Mesenchymal stem cell (in vitro differentiated cells and primary cell): ENCODE results near the gene GET4.

ENCODE experiments used
- DNase-seq: peaks from one replicate; pipeline ENCODE4 v3.0.0-alpha.2; 2013
- H2AFZ ChIP-seq: one replicate; pipeline ENCODE4 v1.6.1; 2013; ENCODE audit warnings: low read depth, mild to moderate bottlenecking, control low read depth, inconsistent platforms, low read length, moderate library complexity
- H2AK5ac ChIP-seq: 2 replicates; pipeline ENCODE4 v1.6.1; 2013; ENCODE audit warnings: low read length, moderate library complexity, mild to moderate bottlenecking, inconsistent platforms; ENCODE audit not compliant: severe bottlenecking
- H2BK120ac ChIP-seq: one replicate; pipeline ENCODE4 v1.6.1; 2013; ENCODE audit warnings: low read depth, mild to moderate bottlenecking, inconsistent platforms, low read length, moderate library complexity
- H2BK12ac ChIP-seq, 2 experiments: one replicate each; pipeline ENCODE4 v1.6.1; 2013; ENCODE audit warnings: inconsistent platforms in 2 of 2, low read length in 2 of 2, mild to moderate bottlenecking in 2 of 2, moderate library complexity in 2 of 2, control low read depth in 1 of 2
- H2BK15ac ChIP-seq: one replicate; pipeline ENCODE4 v1.6.1; 2013; ENCODE audit warnings: mild to moderate bottlenecking, low read depth, inconsistent platforms; ENCODE audit not compliant: poor library complexity, severe bottlenecking
- H2BK5ac ChIP-seq: 2 replicates; pipeline ENCODE4 v1.6.1; 2013; ENCODE audit warnings: low read depth, mild to moderate bottlenecking, low read length, control low read depth, inconsistent platforms; ENCODE audit not compliant: poor library complexity, severe bottlenecking
- H3K14ac ChIP-seq, 2 experiments: one replicate each; pipeline ENCODE4 v1.6.1; 2013; ENCODE audit warnings: inconsistent platforms in 2 of 2, low read length in 2 of 2, control low read depth in 1 of 2, mild to moderate bottlenecking in 1 of 2, moderate library complexity in 1 of 2
- H3K18ac ChIP-seq, 2 experiments: one replicate each; pipeline ENCODE4 v1.6.1; 2013; ENCODE audit warnings: inconsistent platforms in 2 of 2, low read length in 2 of 2, control low read depth in 1 of 2, low read depth in 1 of 2, mild to moderate bottlenecking in 1 of 2
- H3K23ac ChIP-seq, 2 experiments: one replicate each; pipeline ENCODE4 v1.6.1; 2013; ENCODE audit warnings: inconsistent platforms in 2 of 2, low read length in 2 of 2, mild to moderate bottlenecking in 2 of 2, moderate library complexity in 2 of 2, control low read depth in 1 of 2
- H3K27ac ChIP-seq: 2 replicates; pipeline ENCODE4 v1.5.1; 2013; ENCODE audit warnings: mild to moderate bottlenecking, moderate library complexity, low read length, control low read depth, inconsistent platforms; ENCODE audit not compliant: poor library complexity, severe bottlenecking
- H3K27me3 ChIP-seq, 2 experiments: 2 replicates each; pipeline versions ENCODE4 v1.6.1 to v1.7.0; 2013; ENCODE audit warnings: low read length in 2 of 2, mild to moderate bottlenecking in 2 of 2, moderate library complexity in 2 of 2, control low read depth in 1 of 2, inconsistent platforms in 1 of 2; ENCODE audit not compliant: control insufficient read depth in 1 of 2, insufficient read depth in 1 of 2
- H3K36me3 ChIP-seq, 2 experiments: 2 replicates each; pipeline versions ENCODE4 v1.6.1 to v1.7.0; 2013; ENCODE audit warnings: low read length in 2 of 2, control low read depth in 1 of 2, inconsistent platforms in 1 of 2, low read depth in 1 of 2, mild to moderate bottlenecking in 1 of 2; ENCODE audit not compliant: insufficient read depth in 2 of 2, control insufficient read depth in 1 of 2
- H3K4ac ChIP-seq, 2 experiments: one replicate each; pipeline ENCODE4 v1.6.1; 2013; ENCODE audit warnings: inconsistent platforms in 2 of 2, low read length in 2 of 2, mild to moderate bottlenecking in 2 of 2, moderate library complexity in 2 of 2, control low read depth in 1 of 2, low read depth in 1 of 2
- H3K4me1 ChIP-seq: 2 replicates; pipeline ENCODE4 v1.6.1; 2013; ENCODE audit warnings: low read depth, low read length, control low read depth; ENCODE audit not compliant: control insufficient read depth, insufficient read depth
- H3K4me2 ChIP-seq: 2 replicates; pipeline ENCODE4 v1.6.1; 2013; ENCODE audit warnings: low read length, mild to moderate bottlenecking, inconsistent platforms; ENCODE audit not compliant: poor library complexity, severe bottlenecking
- H3K4me3 ChIP-seq, 2 experiments: 2 replicates each; pipeline versions ENCODE4 v1.5.1 to v1.7.0; 2013; ENCODE audit warnings: low read length in 2 of 2, mild to moderate bottlenecking in 2 of 2, control low read depth in 1 of 2, low read depth in 1 of 2; ENCODE audit not compliant: insufficient read depth in 1 of 2
- H3K79me1 ChIP-seq: replicated peaks from 2 replicates; pipeline ENCODE4 v1.6.1; 2013; ENCODE audit warnings: mild to moderate bottlenecking, control low read depth, low read length, inconsistent platforms; ENCODE audit not compliant: poor library complexity, severe bottlenecking
- H3K9ac ChIP-seq: 2 replicates; pipeline ENCODE4 v1.7.0; 2013; ENCODE audit warnings: mild to moderate bottlenecking, low read length, moderate library complexity
- H3K9me3 ChIP-seq: 2 replicates; pipeline ENCODE4 v1.7.0; 2013; ENCODE audit warnings: mild to moderate bottlenecking, low read length; ENCODE audit not compliant: control insufficient read depth
- H4K8ac ChIP-seq: one replicate; pipeline ENCODE4 v1.6.1; 2013; ENCODE audit warnings: inconsistent platforms, mild to moderate bottlenecking, low read length, moderate library complexity
- H4K91ac ChIP-seq: one replicate; pipeline ENCODE4 v1.6.1; 2013; ENCODE audit warnings: mild to moderate bottlenecking, low read length, inconsistent platforms
- WGBS: methylation state at CpG from one replicate; pipeline ENCODE4 v1.1.7; 2013; ENCODE audit warnings: mixed read lengths; 5-methylcytosine and 5-hydroxymethylcytosine counted together

The GET4 gene

DNA sequence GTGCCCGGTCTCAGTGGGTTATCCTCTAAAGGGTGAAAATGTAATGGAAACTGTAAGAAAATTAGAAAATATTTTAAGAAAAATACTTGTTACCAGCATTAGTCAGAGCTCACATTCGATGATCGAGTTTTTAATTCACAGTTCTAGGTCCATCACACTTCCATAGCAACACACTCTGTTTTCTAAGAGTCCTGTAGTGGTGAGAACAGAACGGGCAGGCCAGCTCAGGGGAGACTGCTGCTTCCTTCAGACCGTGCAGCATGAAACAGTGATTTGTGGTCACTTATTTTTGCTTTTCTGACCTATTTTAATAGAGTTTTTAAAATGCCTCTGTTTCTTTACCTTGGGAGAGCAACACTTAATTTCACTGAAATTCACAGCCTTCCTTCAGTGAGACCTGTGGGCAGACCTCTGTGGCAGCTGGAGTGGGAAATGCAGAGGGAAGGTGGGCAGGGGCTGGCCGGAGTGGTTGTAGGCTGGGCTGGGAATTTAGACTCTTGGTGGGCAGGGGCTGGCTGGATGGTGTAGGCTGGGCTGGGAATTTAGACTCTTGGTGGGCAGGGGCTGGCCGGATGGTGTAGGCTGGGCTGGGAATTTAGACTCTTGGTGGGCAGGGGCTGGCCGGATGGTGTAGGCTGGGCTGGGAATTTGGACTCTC is 42.6 kb upstream of the GET4 start:
- H3K23ac ChIP-seq = no peak overlapping the region
- no peak overlapping the region for H3K27ac ChIP-seq
- H2BK15ac ChIP-seq = no peak overlapping the region
- no peak overlapping the region for H3K4me2 ChIP-seq
- H4K8ac ChIP-seq = peak overlapping the region; percentile 45
- no peak overlapping the region for H4K91ac ChIP-seq
- H2AFZ ChIP-seq = no peak overlapping the region
- peak overlapping the region in 1 of 2 experiments; percentile 30 for H3K18ac ChIP-seq
- peak overlapping the region; percentile 94 for H3K9ac ChIP-seq
- H2BK12ac ChIP-seq = no peak overlapping the region
- no peak overlapping the region for H3K4ac ChIP-seq
- no peaks in the 10 kb centered on the region for H3K27me3 ChIP-seq
- peak; percentile 26 for DNase-seq
- no peak overlapping the region for H2BK5ac ChIP-seq
- H3K9me3 ChIP-seq = no peaks in the 10 kb centered on the region
- peaks cover 25 to 34% of the 10 kb centered on the region in 2 experiments for H3K36me3 ChIP-seq
- no peak overlapping the region for H3K14ac ChIP-seq
- H2AK5ac ChIP-seq = no peak overlapping the region
- peaks cover 31% of the 10 kb centered on the region for H3K4me1 ChIP-seq
- peaks cover 34% of the 10 kb centered on the region for H3K79me1 ChIP-seq
- no peak overlapping the region for H2BK120ac ChIP-seq
- whole genome bisulfite sequencing = 86% methylated on average over 6 of the region's 8 CpGs
- H3K4me3 ChIP-seq = no peak overlapping the region

DNA sequence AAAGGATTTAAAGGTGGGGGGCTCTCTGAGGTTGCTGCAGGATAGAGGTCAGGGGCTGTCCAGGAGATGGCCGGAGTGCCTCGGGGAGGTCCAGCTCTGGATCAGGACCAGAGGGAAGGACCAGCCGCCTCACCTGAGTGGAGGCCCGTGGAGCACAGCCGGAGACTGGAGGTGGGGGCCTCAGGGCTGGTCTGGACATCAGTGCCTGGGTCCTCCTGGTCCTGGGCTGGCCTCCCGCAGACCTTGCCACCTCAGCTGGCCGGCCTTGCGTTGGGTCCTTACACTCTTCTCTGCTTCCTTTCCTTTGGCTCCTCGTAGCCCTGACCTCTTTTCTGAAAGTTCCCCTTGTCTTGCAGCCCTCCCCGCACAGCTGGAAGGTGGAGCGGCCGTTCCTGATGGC is 42.1 kb upstream of the GET4 start:
- Histone ChIP-seq H3K14ac (no peak overlapping the region), H3K18ac (peak overlapping the region in 1 of 2 experiments; percentile 37), H3K4me3 (no peak overlapping the region), H3K4me2 (no peak overlapping the region), H4K8ac (peak overlapping the region; percentile 7), H3K36me3 (peaks cover 26 to 37% of the 10 kb centered on the region in 2 experiments), H4K91ac (peak overlapping the region; percentile 34), H2BK5ac (no peak overlapping the region), H3K9me3 (no peaks in the 10 kb centered on the region), H3K4ac (peak overlapping the region in 1 of 2 experiments; percentile 69), H2BK120ac (no peak overlapping the region), H2AK5ac (no peak overlapping the region), H3K4me1 (peaks cover 30% of the 10 kb centered on the region), H3K23ac (no peak overlapping the region), H2BK12ac (peak overlapping the region in 1 of 2 experiments; percentile 17), H3K27ac (no peak overlapping the region), H2BK15ac (no peak overlapping the region), H3K9ac (peak overlapping the region; percentile 94), H3K27me3 (no peaks in the 10 kb centered on the region), H3K79me1 (peaks cover 38% of the 10 kb centered on the region), H2AFZ (no peak overlapping the region)
- WGBS = 96% methylated on average over 12 of the region's 12 CpGs
- no peak for DNase-seq

DNA sequence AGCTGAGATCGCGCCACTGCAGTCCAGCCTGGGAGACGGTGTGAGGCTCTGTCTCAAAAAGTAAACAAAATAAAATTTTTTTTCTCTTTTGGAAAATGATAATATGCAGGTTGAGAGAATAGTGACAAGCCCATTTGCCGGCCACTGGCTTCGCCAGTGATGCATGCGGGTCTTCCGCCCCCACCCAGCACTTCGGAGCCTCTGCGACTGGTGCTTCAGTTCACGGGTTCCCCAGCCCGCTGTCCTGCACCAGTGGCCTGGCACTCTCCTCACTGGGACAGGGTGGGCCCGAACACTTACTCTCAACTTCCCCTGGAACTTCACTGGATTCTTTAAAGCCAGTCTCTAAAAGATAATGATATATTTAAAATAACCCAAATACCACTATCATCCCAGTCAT is 41.3 kb upstream of the GET4 start:
- Histone ChIP-seq H2AFZ (no peak overlapping the region), H3K4ac (no peak overlapping the region), H2BK120ac (no peak overlapping the region), H3K4me3 (no peak overlapping the region), H3K14ac (no peak overlapping the region), H2BK5ac (no peak overlapping the region), H3K4me1 (peaks cover 30% of the 10 kb centered on the region), H3K27ac (no peak overlapping the region), H3K23ac (no peak overlapping the region), H3K18ac (no peak overlapping the region), H3K27me3 (no peaks in the 10 kb centered on the region), H2AK5ac (no peak overlapping the region), H2BK12ac (no peak overlapping the region), H3K36me3 (peaks cover 31 to 43% of the 10 kb centered on the region in 2 experiments), H3K4me2 (no peak overlapping the region), H3K9ac (no peak overlapping the region), H4K91ac (no peak overlapping the region), H3K79me1 (peaks cover 38% of the 10 kb centered on the region), H4K8ac (no peak overlapping the region), H3K9me3 (no peaks in the 10 kb centered on the region), H2BK15ac (no peak overlapping the region)
- 96% methylated on average over 9 of the region's 12 CpGs for WGBS
- no peak for DNase-seq

DNA sequence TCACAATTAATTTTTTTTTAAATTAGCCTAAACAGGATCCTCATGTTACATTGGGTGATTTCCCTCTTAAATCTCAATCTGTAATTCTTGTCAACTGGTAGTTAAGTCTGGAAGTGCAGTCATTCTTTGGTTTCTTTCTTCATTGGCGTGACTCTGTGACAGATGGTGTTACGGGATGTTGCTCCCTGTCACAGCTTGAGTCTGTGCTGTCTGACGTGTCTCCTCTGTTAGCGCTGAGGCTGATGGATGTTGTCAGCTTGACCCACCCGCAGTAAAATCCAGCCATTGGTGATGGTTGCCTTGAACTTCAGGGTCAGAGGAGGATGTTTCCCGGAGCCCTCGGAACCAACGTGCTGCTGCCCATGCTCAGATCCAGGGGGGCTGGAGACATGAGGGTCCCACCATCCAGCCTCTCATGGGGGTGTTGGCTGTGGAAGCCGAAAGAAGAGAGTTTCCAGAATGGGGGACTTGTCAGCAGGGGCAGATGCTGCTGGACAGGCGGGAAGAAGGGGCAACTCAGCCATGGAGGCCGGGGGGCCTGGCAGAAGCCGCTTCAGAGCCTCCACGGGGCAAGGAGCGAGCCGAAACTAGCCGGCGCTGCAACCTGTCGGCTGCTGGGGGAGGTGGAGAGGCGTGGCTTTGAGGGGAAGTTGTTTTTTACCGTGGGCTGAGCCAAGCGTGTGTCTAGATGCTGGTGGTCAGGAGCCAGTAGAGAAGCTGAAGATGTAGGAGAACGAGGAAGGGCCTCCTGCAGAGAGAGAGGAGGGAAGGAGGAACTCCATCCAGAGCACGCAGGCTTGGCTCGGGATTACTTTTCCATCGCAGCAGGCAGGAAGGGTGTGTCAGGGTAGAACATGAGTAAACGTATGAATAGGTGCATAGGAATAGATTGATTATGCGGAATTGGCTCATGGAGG is 40.6 kb upstream of the GET4 start:
- Histone ChIP-seq H3K27me3 (no peaks in the 10 kb centered on the region), H2BK5ac (no peak overlapping the region), H3K36me3 (peaks cover 36 to 47% of the 10 kb centered on the region in 2 experiments), H2BK15ac (no peak overlapping the region), H3K4me2 (no peak overlapping the region), H3K4me3 (no peak overlapping the region), H3K4me1 (peaks cover 27% of the 10 kb centered on the region), H3K23ac (no peak overlapping the region), H2BK120ac (no peak overlapping the region), H3K27ac (no peak overlapping the region), H3K18ac (no peak overlapping the region), H2AK5ac (no peak overlapping the region), H3K79me1 (peaks cover 39% of the 10 kb centered on the region), H3K14ac (no peak overlapping the region), H2BK12ac (peak overlapping the region in 1 of 2 experiments; percentile 21), H3K4ac (no peak overlapping the region), H3K9ac (peak overlapping the region; percentile 62), H2AFZ (no peak overlapping the region), H3K9me3 (no peaks in the 10 kb centered on the region), H4K91ac (peak overlapping the region; percentile 47), H4K8ac (peak overlapping the region; percentile 55)
- DNase-seq = peak; percentile 11
- WGBS = 84% methylated on average over 27 of the region's 27 CpGs
